ENCODE data around the gene MSL1.

Gene MSL1

DNA sequence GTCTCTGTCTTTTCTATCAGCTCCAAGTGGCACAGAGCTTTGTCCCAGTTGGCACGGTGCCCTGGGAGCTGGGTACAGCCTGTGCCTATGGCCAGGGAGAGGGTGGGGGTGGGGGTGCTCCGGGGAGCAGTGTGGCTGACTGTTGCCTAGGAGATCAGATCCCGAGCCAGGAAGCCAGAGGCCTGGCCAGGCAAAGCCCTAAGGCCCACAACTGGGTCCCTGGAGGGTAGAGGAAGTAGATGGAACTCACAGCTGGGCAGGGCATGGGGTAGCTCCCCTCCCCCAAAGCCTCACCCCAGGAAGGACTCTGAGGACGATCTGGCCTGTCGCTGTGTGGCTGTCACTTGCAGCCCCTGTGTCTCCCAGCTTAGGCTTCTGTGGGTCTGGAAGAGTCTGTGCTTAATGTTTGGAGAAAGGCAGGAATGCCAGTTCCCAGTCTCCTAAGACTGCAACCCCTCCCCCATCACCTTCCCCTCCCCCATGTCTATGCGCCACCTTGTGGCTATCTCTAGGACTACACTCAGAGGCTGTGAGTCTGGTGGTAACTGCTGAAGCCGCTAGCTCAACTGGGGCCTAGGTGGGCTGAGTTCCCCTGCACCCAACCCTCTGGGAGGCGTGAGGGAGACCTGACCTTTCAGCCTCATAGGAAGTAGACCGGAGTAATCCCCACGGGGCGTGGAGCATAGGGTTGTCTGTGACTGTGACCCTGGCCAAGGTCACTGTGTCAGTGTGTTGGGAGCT is 46.4 kb upstream of the MSL1 start:
- peak; percentile 70 for DNase-seq (ENCODE audit: low read depth)
- no peak overlapping the region for H3K4me3 ChIP-seq (ENCODE audit: low read length)
- TF ChIP-seq, protein P1, sequence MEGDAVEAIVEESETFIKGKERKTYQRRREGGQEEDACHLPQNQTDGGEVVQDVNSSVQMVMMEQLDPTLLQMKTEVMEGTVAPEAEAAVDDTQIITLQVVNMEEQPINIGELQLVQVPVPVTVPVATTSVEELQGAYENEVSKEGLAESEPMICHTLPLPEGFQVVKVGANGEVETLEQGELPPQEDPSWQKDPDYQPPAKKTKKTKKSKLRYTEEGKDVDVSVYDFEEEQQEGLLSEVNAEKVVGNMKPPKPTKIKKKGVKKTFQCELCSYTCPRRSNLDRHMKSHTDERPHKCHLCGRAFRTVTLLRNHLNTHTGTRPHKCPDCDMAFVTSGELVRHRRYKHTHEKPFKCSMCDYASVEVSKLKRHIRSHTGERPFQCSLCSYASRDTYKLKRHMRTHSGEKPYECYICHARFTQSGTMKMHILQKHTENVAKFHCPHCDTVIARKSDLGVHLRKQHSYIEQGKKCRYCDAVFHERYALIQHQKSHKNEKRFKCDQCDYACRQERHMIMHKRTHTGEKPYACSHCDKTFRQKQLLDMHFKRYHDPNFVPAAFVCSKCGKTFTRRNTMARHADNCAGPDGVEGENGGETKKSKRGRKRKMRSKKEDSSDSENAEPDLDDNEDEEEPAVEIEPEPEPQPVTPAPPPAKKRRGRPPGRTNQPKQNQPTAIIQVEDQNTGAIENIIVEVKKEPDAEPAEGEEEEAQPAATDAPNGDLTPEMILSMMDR (conservative IDR thresholded peaks at IDR 0.05; ENCODE audit: low read length), result peak; percentile 94

DNA sequence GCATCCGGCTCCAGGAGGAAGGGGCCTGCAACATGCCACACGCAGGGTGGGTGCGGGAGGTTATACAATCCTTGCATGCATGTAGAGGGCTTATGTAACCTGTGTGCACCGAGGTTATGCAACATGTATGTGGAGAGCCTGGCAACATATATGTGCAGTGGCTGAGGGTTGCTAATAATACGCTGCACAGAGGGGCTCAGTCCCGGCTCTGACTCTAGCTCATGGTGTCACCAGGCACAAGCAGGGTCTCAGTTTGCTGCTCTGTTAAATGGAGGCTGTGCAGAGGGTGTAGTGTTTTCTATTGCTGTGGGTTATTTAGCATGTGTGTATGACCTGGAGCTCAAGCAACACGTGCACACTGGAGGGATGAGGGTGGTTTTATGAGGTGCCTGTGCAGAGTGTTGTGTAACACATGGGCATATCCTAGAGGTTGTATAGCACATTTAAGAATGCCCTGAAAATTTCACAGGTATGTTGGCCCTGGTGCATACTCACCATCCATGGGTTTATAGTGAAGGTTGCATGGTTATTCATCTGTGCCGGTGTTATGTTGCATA is 45.8 kb upstream of the MSL1 start:
- H3K4me3 ChIP-seq (ENCODE audit: low read length), result no peak overlapping the region
- TF ChIP-seq, protein P1 (conservative IDR thresholded peaks at IDR 0.05; ENCODE audit: low read length), result no peak
- DNase-seq (ENCODE audit: low read depth), result no peak

DNA sequence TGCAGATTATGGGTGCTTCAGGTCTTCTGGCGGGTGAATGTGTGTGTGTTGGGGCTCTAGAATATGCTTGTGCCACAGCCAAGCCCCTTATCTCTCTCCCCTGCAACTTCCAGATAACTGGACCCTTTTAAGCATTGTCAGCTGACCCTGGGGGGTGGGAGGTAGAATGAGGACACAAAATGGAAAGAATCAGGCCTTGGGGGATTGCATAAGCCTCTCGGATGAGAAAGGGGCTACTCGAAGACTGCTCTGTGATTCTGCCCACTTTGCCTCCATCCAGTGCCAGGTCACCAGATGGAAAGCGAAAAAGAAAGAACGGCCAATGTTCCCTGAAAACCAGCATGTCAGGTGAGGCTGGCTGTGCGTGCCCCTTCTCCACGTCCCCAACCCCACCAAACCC is 45.2 kb upstream of the MSL1 start:
- H3K4me3 ChIP-seq (ENCODE audit: low read length), result no peak overlapping the region
- TF ChIP-seq, protein P1 (conservative IDR thresholded peaks at IDR 0.05; ENCODE audit: low read length), result no peak
- no peak for DNase-seq (ENCODE audit: low read depth)

DNA sequence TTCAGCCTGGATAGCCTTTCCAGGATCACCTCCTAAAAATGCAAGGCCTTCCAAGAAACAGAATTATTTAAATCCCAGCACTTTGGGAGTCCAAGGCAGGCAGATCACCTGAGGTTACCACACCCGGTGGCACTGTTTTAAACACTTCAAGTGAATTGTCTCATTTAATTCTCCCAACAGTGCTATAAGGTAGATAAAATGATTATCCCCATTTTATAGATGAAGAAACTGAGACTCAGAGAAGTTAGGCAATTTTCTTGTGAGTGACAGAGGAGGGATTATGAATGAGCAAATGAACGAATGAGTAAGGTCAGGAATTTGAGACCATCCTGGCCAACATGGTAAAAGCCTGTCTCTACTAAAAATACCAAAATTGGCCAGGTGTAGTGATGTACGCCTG is 42.2 kb upstream of the MSL1 start:
- TF ChIP-seq, protein P1 (conservative IDR thresholded peaks at IDR 0.05; ENCODE audit: low read length), result no peak
- H3K4me3 ChIP-seq (ENCODE audit: low read length), result no peak overlapping the region

DNA sequence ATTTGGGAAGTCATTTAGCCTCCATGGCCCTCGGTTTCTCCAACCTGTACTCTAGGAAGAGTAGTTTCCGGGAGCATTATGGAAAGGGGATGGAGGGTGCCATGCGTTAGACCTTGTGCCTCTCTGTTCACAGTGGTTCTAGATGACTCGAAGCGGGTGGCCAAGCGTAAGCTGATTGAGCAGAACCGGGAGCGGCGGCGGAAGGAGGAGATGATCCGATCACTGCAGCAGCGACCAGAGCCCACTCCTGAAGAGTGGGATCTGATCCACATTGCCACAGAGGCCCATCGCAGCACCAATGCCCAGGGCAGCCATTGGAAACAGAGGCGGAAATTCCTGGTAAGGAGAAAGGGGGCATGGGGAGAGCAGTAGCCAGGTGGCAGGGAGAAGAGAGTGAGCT is 37.3 kb upstream of the MSL1 start:
- DNase-seq (ENCODE audit: low read depth), result no peak
- TF ChIP-seq, protein P1 (conservative IDR thresholded peaks at IDR 0.05; ENCODE audit: low read length), result no peak
- H3K4me3 ChIP-seq (ENCODE audit: low read length), result no peak overlapping the region

More for the DNA sequence above, 42.2 kb upstream of the MSL1 start:
- DNase-seq (ENCODE audit: low read depth), result no peak

DNA sequence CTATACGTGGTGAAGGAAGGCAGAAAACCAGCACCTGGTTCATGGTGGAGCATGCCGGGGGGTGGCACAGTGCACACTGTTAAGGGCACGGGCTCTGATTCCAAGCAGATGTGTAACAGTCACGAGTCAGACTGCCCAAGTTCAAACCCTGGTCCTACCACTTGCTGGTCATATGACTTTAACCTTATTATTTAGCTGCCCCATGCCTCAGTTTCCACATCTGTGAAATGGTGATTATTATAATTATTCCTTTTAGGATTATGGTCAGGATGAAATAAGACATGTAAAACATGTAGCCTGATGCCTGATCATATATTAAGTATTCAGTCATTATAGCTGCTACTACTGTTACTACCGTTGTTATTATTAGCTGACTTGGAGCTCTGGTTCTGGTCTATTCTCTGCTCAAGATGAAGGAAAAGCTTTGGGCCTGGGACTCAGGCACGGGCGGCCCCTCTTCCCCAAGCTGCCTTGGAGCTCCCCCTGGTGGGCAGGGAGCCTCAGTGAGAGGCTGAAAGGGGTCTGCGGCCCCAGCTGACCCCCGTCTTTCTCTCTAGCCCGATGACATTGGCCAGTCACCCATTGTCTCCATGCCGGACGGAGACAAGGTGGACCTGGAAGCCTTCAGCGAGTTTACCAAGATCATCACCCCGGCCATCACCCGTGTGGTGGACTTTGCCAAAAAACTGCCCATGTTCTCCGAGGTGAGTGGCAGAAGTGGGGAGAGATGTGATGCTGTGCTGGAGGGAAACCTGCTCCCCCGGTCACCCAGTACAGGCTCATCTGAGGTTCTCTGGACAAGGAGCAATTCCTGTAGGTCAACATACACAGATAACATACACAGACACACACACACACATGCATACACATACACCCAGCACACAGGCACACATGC is 35.4 kb upstream of the MSL1 start:
- DNase-seq (ENCODE audit: low read depth), result no peak
- TF ChIP-seq, protein P1 (conservative IDR thresholded peaks at IDR 0.05; ENCODE audit: low read length), result peak; percentile 73
- H3K4me3 ChIP-seq (ENCODE audit: low read length), result no peak overlapping the region

Data from AG10803 (cell line).